Measurements from ENCODE around the gene GAS1.

The GAS1 gene

GRCh38 chr9:86947146-86948073 lies at the start of gene GAS1:
Gene GAS1 (minus strand): TSS chr9:86947506. CDS start chr9:86946779, 727 bp downstream.
- Histone ChIP-seq H3K36me3 (ENCODE audit: insufficient read depth, low read length) (no peaks in the 10 kb centered on the region), H3K4me1 (ENCODE audit: insufficient read depth, low read length) (peaks cover 12% of the 10 kb centered on the region), H3K9me3 (ENCODE audit: control insufficient read depth, insufficient read depth, low read length) (no peaks in the 10 kb centered on the region), H3K9ac (ENCODE audit: low read depth, low read length) (peak within 1 kb of the TSS; percentile 78)

- Histone ChIP-seq H3K9ac (ENCODE audit: low read depth, low read length) (no peak overlapping the region), H3K9me3 (ENCODE audit: control insufficient read depth, insufficient read depth, low read length) (no peaks in the 10 kb centered on the region), H3K36me3 (ENCODE audit: insufficient read depth, low read length) (no peaks in the 10 kb centered on the region), H3K4me1 (ENCODE audit: insufficient read depth, low read length) (no peaks in the 10 kb centered on the region)
Observed at GRCh38 chr9:86994231-86994630, 46.9 kb upstream of the GAS1 start.

GRCh38 chr9:86993830-86994229 lies 46.5 kb upstream of the GAS1 start:
- no peaks in the 10 kb centered on the region for H3K36me3 ChIP-seq (ENCODE audit: insufficient read depth, low read length)
- no peaks in the 10 kb centered on the region for H3K4me1 ChIP-seq (ENCODE audit: insufficient read depth, low read length)
- no peak overlapping the region for H3K9ac ChIP-seq (ENCODE audit: low read depth, low read length)
- H3K9me3 ChIP-seq (ENCODE audit: control insufficient read depth, insufficient read depth, low read length), result no peaks in the 10 kb centered on the region

GRCh38 chr9:86991077-86991476 lies 43.8 kb upstream of the GAS1 start:
- Histone ChIP-seq H3K36me3 (ENCODE audit: insufficient read depth, low read length) (no peaks in the 10 kb centered on the region), H3K9ac (ENCODE audit: low read depth, low read length) (no peak overlapping the region), H3K9me3 (ENCODE audit: control insufficient read depth, insufficient read depth, low read length) (no peaks in the 10 kb centered on the region), H3K4me1 (ENCODE audit: insufficient read depth, low read length) (no peaks in the 10 kb centered on the region)

GRCh38 chr9:86990290-86990689 lies 43.0 kb upstream of the GAS1 start:
- Histone ChIP-seq H3K9me3 (ENCODE audit: control insufficient read depth, insufficient read depth, low read length) (no peaks in the 10 kb centered on the region), H3K36me3 (ENCODE audit: insufficient read depth, low read length) (no peaks in the 10 kb centered on the region)

GRCh38 chr9:86987900-86988299 lies 40.6 kb upstream of the GAS1 start:
- no peaks in the 10 kb centered on the region for H3K4me1 ChIP-seq (ENCODE audit: insufficient read depth, low read length)
- no peak overlapping the region for H3K9ac ChIP-seq (ENCODE audit: low read depth, low read length)
- no peaks in the 10 kb centered on the region for H3K9me3 ChIP-seq (ENCODE audit: control insufficient read depth, insufficient read depth, low read length)
- H3K36me3 ChIP-seq (ENCODE audit: insufficient read depth, low read length), result no peaks in the 10 kb centered on the region

More at GRCh38 chr9:86990290-86990689, 43.0 kb upstream of the GAS1 start:
- no peak overlapping the region for H3K9ac ChIP-seq (ENCODE audit: low read depth, low read length)
- H3K4me1 ChIP-seq (ENCODE audit: insufficient read depth, low read length), result no peaks in the 10 kb centered on the region

- Histone ChIP-seq H3K36me3 (ENCODE audit: insufficient read depth, low read length) (no peaks in the 10 kb centered on the region), H3K9me3 (ENCODE audit: control insufficient read depth, insufficient read depth, low read length) (no peaks in the 10 kb centered on the region), H3K9ac (ENCODE audit: low read depth, low read length) (no peak overlapping the region), H3K4me1 (ENCODE audit: insufficient read depth, low read length) (no peaks in the 10 kb centered on the region)
Observed at GRCh38 chr9:86985132-86985647, 37.9 kb upstream of the GAS1 start.

GRCh38 chr9:86983620-86984259 lies 36.4 kb upstream of the GAS1 start:
- Histone ChIP-seq H3K9me3 (ENCODE audit: control insufficient read depth, insufficient read depth, low read length) (no peaks in the 10 kb centered on the region), H3K36me3 (ENCODE audit: insufficient read depth, low read length) (no peaks in the 10 kb centered on the region), H3K4me1 (ENCODE audit: insufficient read depth, low read length) (no peaks in the 10 kb centered on the region), H3K9ac (ENCODE audit: low read depth, low read length) (no peak overlapping the region)

GRCh38 chr9:86983249-86983619 lies 35.9 kb upstream of the GAS1 start:
- H3K9me3 ChIP-seq (ENCODE audit: control insufficient read depth, insufficient read depth, low read length), result no peaks in the 10 kb centered on the region
- H3K36me3 ChIP-seq (ENCODE audit: insufficient read depth, low read length), result no peaks in the 10 kb centered on the region
- no peak overlapping the region for H3K9ac ChIP-seq (ENCODE audit: low read depth, low read length)
- no peaks in the 10 kb centered on the region for H3K4me1 ChIP-seq (ENCODE audit: insufficient read depth, low read length)

- Histone ChIP-seq H3K4me1 (ENCODE audit: insufficient read depth, low read length) (no peaks in the 10 kb centered on the region), H3K9me3 (ENCODE audit: control insufficient read depth, insufficient read depth, low read length) (no peaks in the 10 kb centered on the region)
Observed at GRCh38 chr9:86980802-86981201, 33.5 kb upstream of the GAS1 start.

GRCh38 chr9:86979657-86980056 lies 32.4 kb upstream of the GAS1 start:
- Histone ChIP-seq H3K9ac (ENCODE audit: low read depth, low read length) (no peak overlapping the region), H3K9me3 (ENCODE audit: control insufficient read depth, insufficient read depth, low read length) (no peaks in the 10 kb centered on the region), H3K4me1 (ENCODE audit: insufficient read depth, low read length) (no peaks in the 10 kb centered on the region), H3K36me3 (ENCODE audit: insufficient read depth, low read length) (no peaks in the 10 kb centered on the region)

More at GRCh38 chr9:86980802-86981201, 33.5 kb upstream of the GAS1 start:
- Histone ChIP-seq H3K36me3 (ENCODE audit: insufficient read depth, low read length) (no peaks in the 10 kb centered on the region), H3K9ac (ENCODE audit: low read depth, low read length) (no peak overlapping the region)

GRCh38 chr9:86978922-86979474 lies 31.7 kb upstream of the GAS1 start:
- no peaks in the 10 kb centered on the region for H3K36me3 ChIP-seq (ENCODE audit: insufficient read depth, low read length)
- H3K4me1 ChIP-seq (ENCODE audit: insufficient read depth, low read length), result no peaks in the 10 kb centered on the region
- H3K9me3 ChIP-seq (ENCODE audit: control insufficient read depth, insufficient read depth, low read length), result no peaks in the 10 kb centered on the region
- no peak overlapping the region for H3K9ac ChIP-seq (ENCODE audit: low read depth, low read length)

GRCh38 chr9:86978413-86978812 lies 31.1 kb upstream of the GAS1 start:
- no peaks in the 10 kb centered on the region for H3K36me3 ChIP-seq (ENCODE audit: insufficient read depth, low read length)
- no peaks in the 10 kb centered on the region for H3K4me1 ChIP-seq (ENCODE audit: insufficient read depth, low read length)
- no peak overlapping the region for H3K9ac ChIP-seq (ENCODE audit: low read depth, low read length)

GRCh38 chr9:86977205-86977835 lies 30.0 kb upstream of the GAS1 start:
- Histone ChIP-seq H3K36me3 (ENCODE audit: insufficient read depth, low read length) (no peaks in the 10 kb centered on the region), H3K4me1 (ENCODE audit: insufficient read depth, low read length) (no peaks in the 10 kb centered on the region), H3K9me3 (ENCODE audit: control insufficient read depth, insufficient read depth, low read length) (no peaks in the 10 kb centered on the region), H3K9ac (ENCODE audit: low read depth, low read length) (no peak overlapping the region)

More at GRCh38 chr9:86978413-86978812, 31.1 kb upstream of the GAS1 start:
- H3K9me3 ChIP-seq (ENCODE audit: control insufficient read depth, insufficient read depth, low read length), result no peaks in the 10 kb centered on the region

Measured in ES-I3 (cell line).